ENCODE results near the gene TNFAIP2. TPM values are rescaled to one million over a fixed set of nuclear protein-coding genes. Genes with fewer than 3 reads are reported as not detected.

The TNFAIP2 gene
- total and polyA plus RNA-seq, 2 of the 4 experiments (the other 2 are of a cell fraction): 6.3 to 9.6 TPM

- Histone ChIP-seq H3K27ac (ENCODE audit: insufficient read depth, low read length) (no peak overlapping the region), H3K9me1 (ENCODE audit: insufficient read depth, low read length) (no peaks in the 10 kb centered on the region), H3K4me3 (ENCODE audit: insufficient read depth, low read depth, low read length) (no peak overlapping the region), H3K14ac (replicated peaks; ENCODE audit: low read depth, low read length) (no peak overlapping the region), H2BK20ac (ENCODE audit: low read depth, low read length) (no peak overlapping the region), H4K8ac (ENCODE audit: low read depth in 2 of 2, low read length in 2 of 2) (no peak overlapping the region), H2BK5ac (ENCODE audit: low read depth, low read length, poor library complexity, severe bottlenecking) (no peak overlapping the region), H3K27me3 (ENCODE audit: control insufficient read depth, insufficient read depth, low read length) (peaks cover 26% of the 10 kb centered on the region), H3K23ac (ENCODE audit: low read depth, low read length) (no peak overlapping the region), H3K4me1 (ENCODE audit: control insufficient read depth, insufficient read depth, low read length) (no peaks in the 10 kb centered on the region), H4K20me1 (ENCODE audit: insufficient read depth, low read length) (no peaks in the 10 kb centered on the region), H3K4me2 (ENCODE audit: low read depth, low read length) (no peak overlapping the region), H3K4ac (ENCODE audit: low read depth, low read length) (no peak overlapping the region), H2BK15ac (ENCODE audit: low read depth, low read length) (no peak overlapping the region), H4K5ac (ENCODE audit: low read depth, low read length) (no peak overlapping the region), H3K36me3 (ENCODE audit: control insufficient read depth, insufficient read depth, low read length) (no peaks in the 10 kb centered on the region), H2AK9ac (replicated peaks; ENCODE audit: low read depth, low read length, poor library complexity) (no peak overlapping the region), H4K91ac (ENCODE audit: insufficient read depth, low read depth, low read length) (no peak overlapping the region), H3K18ac (ENCODE audit: low read depth, low read length) (no peak overlapping the region), H3K56ac (ENCODE audit: extremely low read depth, insufficient read depth, low read length) (no peak overlapping the region), H2AK5ac (ENCODE audit: low read depth, low read length) (no peak overlapping the region), H2AFZ (replicated peaks; ENCODE audit: low read length, poor library complexity) (no peak overlapping the region), H2BK120ac (ENCODE audit: low read depth, low read length) (no peak overlapping the region), H3K9me3 (ENCODE audit: control insufficient read depth, insufficient read depth, low read length) (no peaks in the 10 kb centered on the region), H3K9ac (ENCODE audit: low read depth, low read length) (no peak overlapping the region), H3K79me1 (ENCODE audit: low read depth in 1 of 2, low read length in 2 of 2) (no peaks in the 10 kb centered on the region)
- no peak for ATAC-seq (ENCODE audit: low read depth)
- dilution Hi-C loops (cut with HindIII; ENCODE audit: low sequenced_read_pairs, unreplicated experiment): no loop called here
- POLR2A ChIA-PET (ENCODE audit: unreplicated experiment): no interaction called here
- no TSS peak for BruUV-seq (replicated peaks)
- intact Hi-C loops (cut with micrococcal nuclease): loop anchor here (10.0 kb wide), 1 partner anchor 106 kb away; no protein-coding TSS in a partner anchor
- TF ChIP-seq CEBPB (IDR thresholded peaks at IDR 0.05; ENCODE audit: low read depth, low read length) (0 out of 2 replicates have a peak, but pooled peaks have one; percentile 4), POLR2A (IDR thresholded peaks at IDR 0.05; ENCODE audit: low read depth, low read length) (no peak)
- WGBS, 2 experiments (ENCODE audit: extremely low coverage in 2 of 2, insufficient read length in 1 of 2): no CpG with 5 or more reads among the region's 5 CpGs
- CTCF ChIA-PET: interaction anchor here (2.6 kb wide), 1 partner anchor 76 kb away, joined by 15 read pairs; no protein-coding TSS in a partner anchor
- in situ Hi-C loops (cut with MboI; ENCODE audit: low sequenced_read_pairs): no loop called here
- DNase-seq: no peak
These were observed 57.1 kb downstream of the TNFAIP2 start for GRCh38 chr14:103180331-103180730.

Measured in IMR-90 (cell line).